GM21360 (cell line): Measurements from ENCODE around the gene B4GALT3.

Source experiments
- ATAC-seq: cut with Tn5 transposase; IDR thresholded peaks from one replicate; pipeline ENCODE4 v1.9.1; 2021; ENCODE audit warnings: mild to moderate bottlenecking, moderate library complexity; ENCODE audit not compliant: unreplicated experiment

The B4GALT3 gene

GRCh38 chr1:161188381-161188780, 11.1 kb upstream of the B4GALT3 start:
- no peak for ATAC-seq

GRCh38 chr1:161187311-161187710, 10.0 kb upstream of the B4GALT3 start:
- no peak for ATAC-seq

GRCh38 chr1:161185732-161186311, 8.5 kb upstream of the B4GALT3 start:
- peak; percentile 38 for ATAC-seq

GRCh38 chr1:161185282-161185682, 8.0 kb upstream of the B4GALT3 start:
- peak; percentile 65 for ATAC-seq

GRCh38 chr1:161182214-161182613, 4.9 kb upstream of the B4GALT3 start:
- no peak for ATAC-seq

- no peak for ATAC-seq
Measured at GRCh38 chr1:161180639-161181038, 3.3 kb upstream of the B4GALT3 start.

- ATAC-seq = no peak
Measured at GRCh38 chr1:161179698-161180097, 2.4 kb upstream of the B4GALT3 start.

- no peak for ATAC-seq
Measured at GRCh38 chr1:161177936-161178244, 583 bp upstream of the B4GALT3 start.

GRCh38 chr1:161176468-161177111, 717 bp downstream of the B4GALT3 start:
- no peak for ATAC-seq

GRCh38 chr1:161175771-161176453, 1.4 kb downstream of the B4GALT3 start:
- ATAC-seq = no peak

- ATAC-seq = no peak
Measured at GRCh38 chr1:161174911-161175310, 2.4 kb downstream of the B4GALT3 start.

GRCh38 chr1:161173711-161174110, 3.6 kb downstream of the B4GALT3 start:
- ATAC-seq = no peak

GRCh38 chr1:161172776-161173376, 4.4 kb downstream of the B4GALT3 start:
- no peak for ATAC-seq

- ATAC-seq = no peak
Measured at GRCh38 chr1:161172349-161172748, 5.0 kb downstream of the B4GALT3 start.

- ATAC-seq = no peak
Measured at GRCh38 chr1:161171696-161172095, 5.6 kb downstream of the B4GALT3 start.

- no peak for ATAC-seq
Measured at GRCh38 chr1:161171191-161171590, 6.1 kb downstream of the B4GALT3 start.

- no peak for ATAC-seq
Measured at GRCh38 chr1:161168906-161169305, 8.4 kb downstream of the B4GALT3 start.

GRCh38 chr1:161166669-161167548, 10.4 kb downstream of the B4GALT3 start:
- no peak for ATAC-seq

GRCh38 chr1:161165742-161166668, 11.3 kb downstream of the B4GALT3 start, which contains the start of gene PPOX:
TSS of gene PPOX (plus strand) at chr1:161166426. CDS start at chr1:161166848, 422 bp downstream.
- ATAC-seq = peak; percentile 88
